HTR-8/SVneo (cell line): Measurements from ENCODE around the gene NUP210.

Experiments used
- DNase-seq: peaks from one replicate; pipeline ENCODE4 v3.0.0; 2011; ENCODE audit warnings: low spot score, mixed read lengths; ENCODE audit not compliant: insufficient read length
- FAIRE-seq: peaks from 2 replicates; lab custom pipeline; 2011; peaks lifted over from hg19 to GRCh38; lab: Jason Lieb, UNC

The NUP210 gene

DNA sequence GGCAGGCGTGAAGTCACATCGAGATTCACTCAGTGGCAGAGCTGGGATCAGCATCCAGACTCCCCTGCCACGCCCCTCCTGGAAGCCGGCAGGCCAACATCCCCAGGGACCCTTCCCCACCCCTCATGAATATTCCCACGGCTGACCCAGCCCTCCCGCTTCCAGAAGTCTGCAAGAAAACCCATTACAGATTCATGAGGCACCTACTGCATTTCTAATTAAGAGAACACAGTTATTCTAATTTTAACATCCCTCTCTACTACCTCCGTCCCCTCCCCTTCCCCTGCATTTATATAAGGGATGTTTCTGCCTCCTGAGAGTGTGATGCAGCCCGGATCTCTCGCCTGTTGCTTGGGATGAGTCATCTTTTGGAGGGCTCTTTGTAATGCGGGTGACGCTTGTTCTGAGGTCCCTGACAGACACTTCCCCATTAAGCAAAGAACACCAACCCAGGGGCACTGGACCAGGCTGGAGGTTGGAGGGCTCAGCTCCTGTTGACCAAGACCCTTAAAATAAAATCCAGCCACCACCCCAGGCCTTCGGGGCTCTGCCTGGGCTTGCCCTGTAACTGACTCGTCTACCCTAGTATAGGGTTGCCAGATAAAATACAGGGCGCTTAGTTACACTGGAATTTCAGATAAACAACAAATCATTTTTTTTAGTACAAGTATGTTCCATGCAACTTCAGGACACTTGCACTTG is 118.7 kb downstream of the NUP210 start:
- FAIRE-seq (no peak), DNase-seq (peak; percentile 86)

- DNase-seq (no peak), FAIRE-seq (no peak)
These were observed 119.4 kb downstream of the NUP210 start for GRCh38 chr3:13300546-13301285.

DNA sequence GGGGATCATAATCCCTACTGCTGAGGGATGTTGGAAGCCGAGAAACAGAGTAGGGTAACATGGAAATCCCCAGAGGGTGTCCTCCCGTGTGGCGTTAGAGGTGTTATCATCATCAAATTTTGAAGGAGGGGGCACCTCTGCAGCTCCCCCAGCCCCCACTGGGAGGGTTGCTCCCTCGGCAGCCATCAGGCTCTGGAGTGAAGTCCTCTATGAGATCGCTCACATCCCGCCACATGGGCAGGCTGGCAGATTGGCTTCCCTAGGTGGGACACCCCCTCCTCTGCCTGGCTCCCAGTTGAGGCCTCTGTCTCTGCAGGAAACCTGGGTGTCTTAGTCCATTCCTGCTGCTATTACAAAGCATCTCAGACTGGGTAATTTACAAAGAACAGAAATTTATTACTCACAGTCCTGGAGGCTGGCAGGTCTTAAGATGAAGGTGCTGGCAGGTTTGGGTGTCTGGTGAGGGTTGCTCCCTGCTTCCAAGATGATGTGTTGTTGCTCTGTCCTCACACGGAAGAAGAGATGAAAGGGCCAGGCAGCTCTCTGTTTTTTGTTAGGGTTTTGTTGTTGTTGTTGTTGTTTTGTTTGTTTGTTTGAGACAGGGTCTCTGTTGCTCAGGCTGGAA is 120.5 kb downstream of the NUP210 start:
- no peak for FAIRE-seq
- DNase-seq: no peak

DNA sequence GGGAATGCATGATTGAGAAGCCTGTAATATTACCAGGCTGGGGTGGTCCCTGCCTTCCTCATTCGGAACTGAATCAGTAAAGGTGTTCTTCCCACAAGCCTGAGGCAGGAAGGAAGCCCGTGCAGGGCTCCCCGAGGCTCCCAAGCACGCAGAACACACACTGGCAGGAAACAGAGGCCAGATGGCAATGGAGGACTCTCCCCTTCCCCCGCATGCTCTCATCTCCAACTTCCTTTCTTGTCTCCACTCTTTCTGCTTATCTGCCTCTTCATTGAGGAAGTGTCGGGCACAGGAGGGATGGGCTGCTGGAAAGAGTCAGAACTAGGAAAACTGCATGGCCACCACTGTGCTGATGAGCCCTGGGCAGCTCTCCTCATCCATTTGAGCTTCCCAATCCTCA is 123.5 kb downstream of the NUP210 start:
- no peak for FAIRE-seq
- no peak for DNase-seq

GRCh38 chr3:13294442-13295351 is 125.4 kb downstream of the NUP210 start:
- FAIRE-seq (no peak), DNase-seq (no peak)

GRCh38 chr3:13292375-13292774 is 127.7 kb downstream of the NUP210 start:
- DNase-seq (no peak), FAIRE-seq (no peak)

GRCh38 chr3:13290941-13291340 is 129.2 kb downstream of the NUP210 start:
- DNase-seq (no peak), FAIRE-seq (no peak)

DNA sequence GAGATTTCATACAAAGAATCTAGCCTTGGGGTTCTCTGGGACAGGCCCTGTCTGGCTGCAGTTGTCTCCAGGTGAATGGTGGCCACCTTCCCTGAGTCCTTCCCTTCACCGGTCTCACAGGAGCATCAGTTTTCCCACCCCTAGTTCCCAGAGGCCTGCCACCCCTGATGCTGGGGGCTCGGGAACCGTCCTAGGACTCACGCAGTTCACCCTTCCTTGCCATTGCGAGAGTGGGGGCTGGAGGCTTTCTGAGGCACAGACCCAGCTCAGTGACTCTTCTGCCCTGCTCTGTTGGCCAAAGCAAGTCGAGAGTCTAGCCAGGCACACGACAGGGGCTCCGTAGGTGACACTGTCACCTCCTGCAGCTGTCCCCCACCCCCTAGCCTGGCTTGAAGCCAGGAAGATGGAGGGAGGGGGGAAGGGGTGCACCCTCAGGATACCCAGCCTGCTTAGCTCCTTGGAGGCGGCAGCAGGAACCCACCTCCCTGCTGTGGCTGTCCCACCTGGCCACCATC is 130.3 kb downstream of the NUP210 start:
- FAIRE-seq (no peak), DNase-seq (no peak)

DNA sequence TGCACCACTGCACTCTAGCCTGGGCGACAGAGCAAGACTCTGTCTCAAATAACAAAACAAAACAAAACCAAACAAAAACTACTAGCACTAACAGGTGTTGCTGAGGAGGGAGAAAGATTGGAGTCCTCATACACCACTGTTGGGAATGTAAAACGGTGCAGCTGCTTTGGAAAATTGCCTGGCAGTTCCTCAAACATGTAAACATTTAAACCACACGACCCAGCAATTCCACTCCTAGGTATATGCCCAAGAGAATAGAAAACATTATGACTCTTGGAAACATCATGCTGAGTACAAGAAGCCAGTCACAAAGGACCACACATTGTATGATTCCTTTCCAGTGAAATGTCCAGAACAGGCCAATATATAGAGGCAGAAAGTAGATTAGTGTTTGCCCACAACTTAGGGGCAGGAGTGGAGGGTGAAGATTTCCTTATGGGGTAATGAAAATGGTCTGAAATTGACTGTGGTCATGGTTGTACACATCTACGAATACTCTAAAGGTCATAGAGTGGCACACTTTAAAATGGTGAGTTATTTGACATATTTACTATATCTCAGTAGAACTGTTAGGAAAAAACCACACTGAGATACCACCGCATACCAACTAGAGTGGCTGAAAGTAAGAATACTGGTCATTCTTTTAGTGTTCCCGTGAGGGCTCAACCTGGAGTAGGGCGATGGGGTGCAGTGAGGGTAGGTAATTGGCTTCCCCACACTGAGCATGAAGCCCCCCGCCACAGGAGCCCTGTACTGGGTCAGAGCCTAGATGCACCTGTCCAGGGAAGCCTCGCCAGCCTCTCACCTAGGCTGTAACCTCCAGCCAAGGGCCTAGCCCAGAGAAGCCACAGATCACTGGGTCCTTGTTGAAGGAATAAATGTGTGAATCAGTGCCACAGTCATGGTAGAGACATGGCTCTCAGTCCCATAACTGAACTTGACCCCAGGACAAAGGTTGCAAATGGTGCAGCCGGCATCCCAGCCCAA is 131.1 kb downstream of the NUP210 start:
- FAIRE-seq (no peak), DNase-seq (no peak)

GRCh38 chr3:13287833-13288232 is 132.3 kb downstream of the NUP210 start:
- DNase-seq (no peak), FAIRE-seq (no peak)

GRCh38 chr3:13286873-13287272 is 133.2 kb downstream of the NUP210 start:
- DNase-seq (no peak), FAIRE-seq (no peak)

DNA sequence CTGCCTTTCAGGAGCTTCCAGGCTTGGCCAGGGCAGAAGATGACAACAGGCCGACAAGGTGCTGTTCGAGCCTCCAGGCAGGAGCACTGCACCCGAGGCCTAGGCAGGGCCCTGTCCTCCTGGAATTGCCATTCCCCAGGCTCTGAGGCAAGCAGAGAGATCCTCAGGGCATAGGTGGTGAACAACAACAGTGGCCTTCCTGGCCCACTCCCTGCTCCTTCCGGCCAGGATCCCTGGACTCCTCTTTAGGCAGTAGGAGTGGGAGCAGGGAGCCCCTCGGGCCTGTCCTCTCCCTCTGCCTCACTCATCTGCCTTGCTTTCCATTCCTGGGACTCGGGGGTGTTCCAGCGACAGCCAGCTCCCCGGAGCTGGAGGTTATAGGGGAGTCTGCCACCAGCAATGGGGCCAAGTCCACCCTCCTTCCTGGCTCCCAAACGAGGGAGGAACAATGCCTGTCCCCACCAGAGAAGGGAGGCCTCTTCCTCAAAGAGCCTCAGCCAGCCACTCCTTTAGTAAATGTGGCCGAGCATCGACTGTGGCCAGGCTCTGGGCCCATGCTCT is 135.0 kb downstream of the NUP210 start:
- DNase-seq (no peak), FAIRE-seq (no peak)

- no peak for FAIRE-seq
- DNase-seq: no peak
These were observed 136.3 kb downstream of the NUP210 start for GRCh38 chr3:13283877-13284264.

GRCh38 chr3:13282986-13283876 is 136.9 kb downstream of the NUP210 start:
- DNase-seq: no peak
- FAIRE-seq: no peak

DNA sequence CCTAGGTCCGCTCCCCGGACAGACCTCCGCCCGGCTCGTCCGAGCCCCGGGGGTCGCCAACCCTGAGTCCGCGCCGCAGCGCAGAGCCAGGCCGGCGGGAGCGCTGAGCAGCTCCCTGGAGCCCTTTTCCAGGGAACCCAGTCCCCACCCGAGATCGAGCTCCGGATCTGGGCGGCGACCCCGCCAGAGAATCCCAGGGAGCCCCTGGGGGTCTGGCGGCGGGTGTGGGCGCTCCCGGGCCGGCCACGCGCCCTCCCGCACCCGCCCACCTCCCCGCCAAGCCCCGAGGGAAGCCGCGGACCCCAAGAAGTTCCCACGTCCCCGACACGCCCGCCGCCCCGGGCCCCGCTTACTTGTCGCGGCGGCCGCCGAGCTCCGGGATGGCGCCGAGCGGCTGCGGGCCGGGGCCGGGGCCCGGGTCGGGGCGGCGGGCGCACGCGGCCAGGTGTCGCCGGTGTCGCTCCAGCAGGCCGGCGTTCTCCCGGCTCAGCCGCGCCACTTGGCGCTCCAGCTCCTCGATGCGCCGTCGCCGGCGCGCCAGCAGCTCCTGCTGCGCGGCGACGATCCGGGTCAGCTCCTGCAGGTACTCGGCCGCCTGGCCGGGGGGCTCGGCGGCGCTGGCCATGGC is 137.7 kb downstream of the NUP210 start:
- FAIRE-seq: no peak
- DNase-seq: no peak

DNA sequence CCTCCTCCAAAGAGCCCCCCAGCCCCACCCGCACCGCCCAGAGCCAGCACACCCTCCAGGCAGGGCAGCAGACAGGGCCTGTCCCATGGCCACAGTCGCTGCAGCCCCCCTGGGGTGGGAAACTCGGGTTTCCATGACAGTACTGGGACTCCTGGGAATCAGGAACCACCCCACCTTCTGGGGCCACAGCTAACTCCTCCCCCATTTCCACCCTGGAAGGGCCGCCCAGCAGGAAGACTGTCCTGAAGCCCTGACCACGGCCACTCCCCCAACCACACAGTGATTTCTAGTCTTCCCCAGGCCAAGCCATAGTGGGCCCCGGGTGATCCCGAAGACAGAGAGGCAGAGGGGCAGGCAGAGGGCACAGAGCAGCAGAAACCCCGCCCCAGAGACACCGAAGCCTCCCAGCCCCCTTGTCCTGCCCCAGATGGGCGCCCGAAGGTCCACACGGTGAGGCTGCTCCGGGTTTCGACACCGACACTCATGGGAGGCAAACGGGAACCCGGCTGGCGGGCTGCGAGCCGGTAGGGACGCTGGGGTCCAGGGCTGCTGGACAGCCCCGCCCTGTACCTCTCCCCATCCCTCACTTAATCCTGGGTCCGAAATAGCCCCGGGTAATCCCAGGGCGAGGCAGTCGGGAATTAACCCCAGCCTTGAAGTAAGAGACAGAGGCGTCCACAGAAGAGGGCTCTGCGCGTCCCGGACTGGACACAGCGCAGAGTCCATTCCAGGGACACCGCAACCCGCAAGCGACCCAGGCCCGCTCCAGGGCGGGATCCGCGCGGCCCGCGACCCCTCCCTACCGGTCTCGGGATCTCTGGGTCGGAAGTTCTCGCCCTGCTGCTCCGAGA is 138.4 kb downstream of the NUP210 start:
- FAIRE-seq: peak; percentile 46

More for the DNA sequence above, 138.4 kb downstream of the NUP210 start:
- DNase-seq: peak; percentile 65
